H9 (cell line): ENCODE results near the gene DOK6. TPM values are rescaled to one million over a fixed set of nuclear protein-coding genes. Genes with fewer than 3 reads are reported as not detected.

Experiments
- DNase-seq: peaks from one replicate; pipeline ENCODE4 v3.0.0-alpha.2; 2017
- H2AFZ ChIP-seq: one replicate; pipeline ENCODE4 v1.6.1; 2013; ENCODE audit warnings: mild to moderate bottlenecking, low read length, control low read depth, moderate library complexity
- H2AK5ac ChIP-seq: 2 replicates; pipeline ENCODE4 v1.6.1; 2013; ENCODE audit warnings: low read length, control low read depth, mixed read lengths; ENCODE audit not compliant: insufficient read length
- H2BK120ac ChIP-seq: one replicate; pipeline ENCODE4 v1.6.1; 2013; ENCODE audit warnings: low read depth, mild to moderate bottlenecking, low read length, control low read depth, inconsistent platforms; ENCODE audit not compliant: poor library complexity, severe bottlenecking
- H2BK12ac ChIP-seq: 2 replicates; pipeline ENCODE4 v1.6.1; 2013; ENCODE audit warnings: low read length, control low read depth, mixed read lengths, low read depth; ENCODE audit not compliant: insufficient read length
- H2BK15ac ChIP-seq: 2 replicates; pipeline ENCODE4 v1.6.1; 2013; ENCODE audit warnings: low read depth, low read length, control low read depth
- H2BK20ac ChIP-seq: one replicate; pipeline ENCODE4 v1.6.1; 2013; ENCODE audit warnings: low read depth, mild to moderate bottlenecking, low read length, control low read depth, inconsistent platforms; ENCODE audit not compliant: poor library complexity, severe bottlenecking
- H2BK5ac ChIP-seq: 2 replicates; pipeline ENCODE4 v1.6.1; 2013; ENCODE audit warnings: low read length, control low read depth, mixed read lengths; ENCODE audit not compliant: insufficient read length
- H3K14ac ChIP-seq: 2 replicates; pipeline ENCODE4 v1.6.1; 2013; ENCODE audit warnings: low read length, control low read depth; ENCODE audit not compliant: insufficient read depth
- H3K18ac ChIP-seq: 2 replicates; pipeline ENCODE4 v1.6.1; 2013; ENCODE audit warnings: low read depth, mild to moderate bottlenecking, mixed read lengths, low read length, control low read depth; ENCODE audit not compliant: insufficient read length
- H3K23ac ChIP-seq: 2 replicates; pipeline ENCODE4 v1.6.1; 2013; ENCODE audit warnings: low read length, control low read depth, mixed read lengths, low read depth; ENCODE audit not compliant: insufficient read length
- H3K23me2 ChIP-seq: 2 replicates; pipeline ENCODE4 v1.6.1; 2013; ENCODE audit warnings: low read depth, mild to moderate bottlenecking, mixed read lengths, low read length, control low read depth; ENCODE audit not compliant: insufficient read length, poor library complexity, severe bottlenecking
- H3K27ac ChIP-seq: 2 replicates; pipeline ENCODE4 v1.5.1; 2013; ENCODE audit warnings: low read length, control low read depth, mixed read lengths, low read depth; ENCODE audit not compliant: insufficient read length
- H3K27me3 ChIP-seq: 2 replicates; pipeline ENCODE4 v1.6.1; 2013; ENCODE audit warnings: low read length, control low read depth, inconsistent platforms; ENCODE audit not compliant: insufficient read depth
- H3K4ac ChIP-seq: 2 replicates; pipeline ENCODE4 v1.6.1; 2013; ENCODE audit warnings: low read depth, mild to moderate bottlenecking, control low read depth, inconsistent platforms, low read length, moderate library complexity
- H3K4me1 ChIP-seq: 2 replicates; pipeline ENCODE4 v1.6.1; 2013; ENCODE audit warnings: low read length, control low read depth, inconsistent platforms; ENCODE audit not compliant: insufficient read depth
- H3K4me2 ChIP-seq: 2 replicates; pipeline ENCODE4 v1.6.1; 2013; ENCODE audit warnings: low read length, control low read depth, mixed read lengths; ENCODE audit not compliant: insufficient read length, insufficient read depth
- H3K56ac ChIP-seq: 2 replicates; pipeline ENCODE4 v1.6.1; 2013; ENCODE audit warnings: low read depth, mild to moderate bottlenecking, mixed read lengths, low read length, control low read depth; ENCODE audit not compliant: insufficient read length
- H3K79me1 ChIP-seq: 2 replicates; pipeline ENCODE4 v1.6.1; 2013; ENCODE audit warnings: low read depth, mild to moderate bottlenecking, moderate library complexity, low read length, control low read depth, inconsistent platforms; ENCODE audit not compliant: insufficient read depth, poor library complexity, severe bottlenecking
- H3K79me2 ChIP-seq: 2 replicates; pipeline ENCODE4 v1.6.1; 2013; ENCODE audit warnings: low read length, control low read depth, inconsistent platforms; ENCODE audit not compliant: insufficient read depth
- H3K9ac ChIP-seq: 2 replicates; pipeline ENCODE4 v1.6.1; 2013; ENCODE audit warnings: low read length, control low read depth, mixed read lengths; ENCODE audit not compliant: insufficient read length; ENCODE audit errors: extremely low read depth
- H3K9me3 ChIP-seq: one replicate; pipeline ENCODE4 v1.6.1; 2013; ENCODE audit warnings: low read depth, low read length, inconsistent platforms; ENCODE audit not compliant: control insufficient read depth
- H3T11ph ChIP-seq: one replicate; pipeline ENCODE4 v1.6.1; 2013; ENCODE audit warnings: mild to moderate bottlenecking, low read length, control low read depth, inconsistent platforms
- H4K20me1 ChIP-seq: one replicate; pipeline ENCODE4 v1.6.1; 2013; ENCODE audit not compliant: control insufficient read depth, insufficient read length, insufficient read depth
- H4K5ac ChIP-seq: 2 replicates; pipeline ENCODE4 v1.6.1; 2013; ENCODE audit warnings: low read depth, mild to moderate bottlenecking, mixed read lengths, low read length, control low read depth; ENCODE audit not compliant: insufficient read length
- H4K8ac ChIP-seq: replicated peaks from 2 replicates; pipeline ENCODE4 v1.6.1; 2013; ENCODE audit warnings: low read length, control low read depth, mixed read lengths, low read depth; ENCODE audit not compliant: insufficient read length
- H4K91ac ChIP-seq: 2 replicates; pipeline ENCODE4 v1.6.1; 2013; ENCODE audit warnings: low read depth, mild to moderate bottlenecking, moderate library complexity, mixed read lengths, low read length, control low read depth; ENCODE audit not compliant: insufficient read length
- H3K27ac Mint-ChIP-seq, 3 experiments: 2 replicates in 2 of 3; 3 replicates in 1 of 3; pipeline ENCODE4 v1.8.0; 2020 to 2021; ENCODE audit warnings: mixed read lengths in 3 of 3, mild to moderate bottlenecking in 1 of 3, moderate library complexity in 1 of 3
- H3K27me3 Mint-ChIP-seq: 2 replicates; pipeline ENCODE4 v1.8.0; 2021; ENCODE audit warnings: low read depth, mild to moderate bottlenecking, moderate library complexity, mixed read lengths
- H3K36me3 Mint-ChIP-seq, 3 experiments: 2 replicates in 2 of 3; 3 replicates in 1 of 3; pipeline ENCODE4 v1.8.0; 2020 to 2021; ENCODE audit warnings: low read depth in 3 of 3, mixed read lengths in 3 of 3; ENCODE audit not compliant: insufficient read depth in 1 of 3
- H3K4me1 Mint-ChIP-seq, 2 experiments: 2 replicates each; pipeline ENCODE4 v1.8.0; 2020; ENCODE audit warnings: mixed read lengths in 2 of 2
- H3K4me3 Mint-ChIP-seq, 2 experiments: 2 replicates in 1 of 2; 3 replicates in 1 of 2; pipeline ENCODE4 v1.8.0; 2020 to 2021; ENCODE audit warnings: mild to moderate bottlenecking in 2 of 2, mixed read lengths in 2 of 2, moderate library complexity in 1 of 2
- H3K9me3 Mint-ChIP-seq, 2 experiments: 2 replicates in 1 of 2; 3 replicates in 1 of 2; pipeline ENCODE4 v1.8.0; 2020; ENCODE audit warnings: mild to moderate bottlenecking in 2 of 2, mixed read lengths in 2 of 2, moderate library complexity in 1 of 2
- WGBS: extraction: QIAGEN DNeasy Blood & Tissue Kit; methylation state at CpG from one replicate; pipeline ENCODE4 v1.1.7; 2013; ENCODE audit warnings: missing lambda C conversion rate, low lambda C conversion rate, mixed read lengths; ENCODE audit not compliant: insufficient read length; ENCODE audit errors: extremely low coverage; 5-methylcytosine and 5-hydroxymethylcytosine counted together
- total RNA-seq: library from RNA; stranded (reverse); gene quantifications from 2 replicates; pipeline ENCODE4 v1.2.1, GENCODE V29; 2021
- TF ChIP-seq, protein P1 (sequence below): fragments of 200-600 bp; sonication (generic); conservative IDR thresholded peaks from 3 replicates; pipeline ENCODE4 v1.8.0; 2021; ENCODE audit warnings: antibody characterized with exemption, mild to moderate bottlenecking

DOK6 gene
- total RNA-seq, 1 experiment from 2014 or later: 0.20 TPM

DNA sequence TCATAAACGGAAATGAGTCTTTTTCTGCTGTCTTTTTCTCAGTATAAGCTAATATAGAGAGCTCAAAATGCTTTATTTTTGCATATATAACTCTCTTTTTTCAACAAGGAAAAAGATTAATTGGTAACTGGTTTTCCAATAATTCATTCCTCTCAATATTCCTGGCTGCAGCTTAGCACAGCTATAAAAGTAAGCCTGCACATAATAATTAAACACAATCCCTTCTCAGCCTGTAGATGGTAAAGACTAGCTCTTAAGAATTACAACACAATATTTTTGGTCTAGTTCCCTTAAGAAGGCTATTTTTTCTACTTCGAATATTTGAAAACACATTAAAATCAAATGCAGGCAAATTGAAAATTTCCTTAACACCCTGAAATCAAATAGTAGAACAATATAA, 258.0 kb downstream of the DOK6 start:
- Histone ChIP-seq H3T11ph (no peak overlapping the region), H3K4me1 (no peaks in the 10 kb centered on the region; the same call in 1 of the 2 replicates), H2BK120ac (no peak overlapping the region), H3K18ac (no peak overlapping the region), H3K4me2 (no peak overlapping the region), H3K56ac (no peak overlapping the region), H2AK5ac (no peak overlapping the region), H3K79me2 (no peaks in the 10 kb centered on the region), H2BK15ac (no peak overlapping the region), H3K14ac (no peak overlapping the region), H3K4ac (no peak overlapping the region), H2AFZ (no peak overlapping the region), H4K8ac (no peak overlapping the region), H3K27ac (no peak overlapping the region), H2BK20ac (no peak overlapping the region), H4K91ac (no peak overlapping the region), H4K5ac (no peak overlapping the region), H3K79me1 (no peaks in the 10 kb centered on the region), H3K23ac (no peak overlapping the region), H2BK12ac (no peak overlapping the region), H3K9me3 (no peaks in the 10 kb centered on the region), H3K23me2 (no peaks in the 10 kb centered on the region), H4K20me1 (no peaks in the 10 kb centered on the region), H2BK5ac (no peak overlapping the region), H3K27me3 (no peaks in the 10 kb centered on the region), H3K9ac (no peak overlapping the region)
- Mint-ChIP-seq H3K9me3 (no peaks in the 10 kb centered on the region), H3K4me3 (no peak overlapping the region), H3K27ac (no peak overlapping the region), H3K27me3 (no peaks in the 10 kb centered on the region), H3K36me3 (no peaks in the 10 kb centered on the region), H3K4me1 (peaks cover 3 to 5% of the 10 kb centered on the region in 2 experiments; a peak in 3 of 4 replicates)
- DNase-seq: no peak
- TF ChIP-seq, protein P1, sequence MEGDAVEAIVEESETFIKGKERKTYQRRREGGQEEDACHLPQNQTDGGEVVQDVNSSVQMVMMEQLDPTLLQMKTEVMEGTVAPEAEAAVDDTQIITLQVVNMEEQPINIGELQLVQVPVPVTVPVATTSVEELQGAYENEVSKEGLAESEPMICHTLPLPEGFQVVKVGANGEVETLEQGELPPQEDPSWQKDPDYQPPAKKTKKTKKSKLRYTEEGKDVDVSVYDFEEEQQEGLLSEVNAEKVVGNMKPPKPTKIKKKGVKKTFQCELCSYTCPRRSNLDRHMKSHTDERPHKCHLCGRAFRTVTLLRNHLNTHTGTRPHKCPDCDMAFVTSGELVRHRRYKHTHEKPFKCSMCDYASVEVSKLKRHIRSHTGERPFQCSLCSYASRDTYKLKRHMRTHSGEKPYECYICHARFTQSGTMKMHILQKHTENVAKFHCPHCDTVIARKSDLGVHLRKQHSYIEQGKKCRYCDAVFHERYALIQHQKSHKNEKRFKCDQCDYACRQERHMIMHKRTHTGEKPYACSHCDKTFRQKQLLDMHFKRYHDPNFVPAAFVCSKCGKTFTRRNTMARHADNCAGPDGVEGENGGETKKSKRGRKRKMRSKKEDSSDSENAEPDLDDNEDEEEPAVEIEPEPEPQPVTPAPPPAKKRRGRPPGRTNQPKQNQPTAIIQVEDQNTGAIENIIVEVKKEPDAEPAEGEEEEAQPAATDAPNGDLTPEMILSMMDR: no peak
- no CpG with 5 or more reads among the region's 2 CpGs for WGBS
